Measurements from ENCODE around the gene KIF6. TPM values are rescaled to one million over a fixed set of nuclear protein-coding genes. Genes with fewer than 3 reads are reported as not detected.

The KIF6 gene
- total RNA-seq, 1 donor from 2014 or later: 2.0 TPM

- FAIRE-seq (no peak), DNase-seq (ENCODE audit: low read depth) (no peak)
- TF ChIP-seq EZH2 (IDR thresholded peaks at IDR 0.05; ENCODE audit: insufficient read depth, low read length): no peak
- Histone ChIP-seq H3K27ac (ENCODE audit: low read depth, low read length) (no peak overlapping the region), H3K9me3 (ENCODE audit: insufficient read depth, low read depth, low read length) (no peaks in the 10 kb centered on the region), H2AFZ (ENCODE audit: low read depth, low read length) (no peak overlapping the region), H3K36me3 (ENCODE audit: insufficient read depth, low read length) (no peaks in the 10 kb centered on the region), H3K27me3 (ENCODE audit: insufficient read depth, low read length) (no peaks in the 10 kb centered on the region), H3K4me3 (ENCODE audit: insufficient read depth, low read depth, low read length) (no peak overlapping the region), H3K4me1 (ENCODE audit: insufficient read depth, low read length) (peaks cover 9% of the 10 kb centered on the region), H3K4me2 (ENCODE audit: low read length) (no peak overlapping the region), H3K79me2 (ENCODE audit: insufficient read depth, low read length) (no peaks in the 10 kb centered on the region), H4K20me1 (ENCODE audit: insufficient read depth, low read length) (no peaks in the 10 kb centered on the region), H3K9ac (ENCODE audit: low read length) (no peak overlapping the region)
- Mint-ChIP-seq H3K4me1 (ENCODE audit: low read depth, unreplicated experiment) (peaks cover 12% of the 10 kb centered on the region), H3K27me3 (ENCODE audit: low read depth, unreplicated experiment) (peaks cover 5% of the 10 kb centered on the region), H3K9me3 (ENCODE audit: unreplicated experiment) (no peaks in the 10 kb centered on the region), H3K27ac (ENCODE audit: unreplicated experiment) (no peak overlapping the region), H3K4me3 (ENCODE audit: unreplicated experiment) (no peak overlapping the region), H3K36me3 (ENCODE audit: low read depth, unreplicated experiment) (no peaks in the 10 kb centered on the region)
Observed at GRCh38 chr6:39558079-39558478, 167.1 kb downstream of the KIF6 start.

- H3K4me3 Mint-ChIP-seq (ENCODE audit: unreplicated experiment): no peak overlapping the region
- no peaks in the 10 kb centered on the region for H3K36me3 ChIP-seq (ENCODE audit: insufficient read depth, low read length)
- H3K4me2 ChIP-seq (ENCODE audit: low read length): no peak overlapping the region
- H3K4me3 ChIP-seq (ENCODE audit: insufficient read depth, low read depth, low read length): no peak overlapping the region
- no peaks in the 10 kb centered on the region for H3K9me3 ChIP-seq (ENCODE audit: insufficient read depth, low read depth, low read length)
- no peak for DNase-seq (ENCODE audit: low read depth)
- no peak overlapping the region for H2AFZ ChIP-seq (ENCODE audit: low read depth, low read length)
- H3K27me3 Mint-ChIP-seq (ENCODE audit: low read depth, unreplicated experiment): peaks cover 5% of the 10 kb centered on the region
- peaks cover 9% of the 10 kb centered on the region for H3K4me1 ChIP-seq (ENCODE audit: insufficient read depth, low read length)
- H3K27ac ChIP-seq (ENCODE audit: low read depth, low read length): no peak overlapping the region
- H3K4me1 Mint-ChIP-seq (ENCODE audit: low read depth, unreplicated experiment): peaks cover 17% of the 10 kb centered on the region
- no peak for FAIRE-seq
- H3K36me3 Mint-ChIP-seq (ENCODE audit: low read depth, unreplicated experiment): no peaks in the 10 kb centered on the region
- H3K9ac ChIP-seq (ENCODE audit: low read length): no peak overlapping the region
- H4K20me1 ChIP-seq (ENCODE audit: insufficient read depth, low read length): no peaks in the 10 kb centered on the region
- no peaks in the 10 kb centered on the region for H3K79me2 ChIP-seq (ENCODE audit: insufficient read depth, low read length)
- no peak for TF ChIP-seq EZH2 (IDR thresholded peaks at IDR 0.05; ENCODE audit: insufficient read depth, low read length)
- TF ChIP-seq, protein P1, sequence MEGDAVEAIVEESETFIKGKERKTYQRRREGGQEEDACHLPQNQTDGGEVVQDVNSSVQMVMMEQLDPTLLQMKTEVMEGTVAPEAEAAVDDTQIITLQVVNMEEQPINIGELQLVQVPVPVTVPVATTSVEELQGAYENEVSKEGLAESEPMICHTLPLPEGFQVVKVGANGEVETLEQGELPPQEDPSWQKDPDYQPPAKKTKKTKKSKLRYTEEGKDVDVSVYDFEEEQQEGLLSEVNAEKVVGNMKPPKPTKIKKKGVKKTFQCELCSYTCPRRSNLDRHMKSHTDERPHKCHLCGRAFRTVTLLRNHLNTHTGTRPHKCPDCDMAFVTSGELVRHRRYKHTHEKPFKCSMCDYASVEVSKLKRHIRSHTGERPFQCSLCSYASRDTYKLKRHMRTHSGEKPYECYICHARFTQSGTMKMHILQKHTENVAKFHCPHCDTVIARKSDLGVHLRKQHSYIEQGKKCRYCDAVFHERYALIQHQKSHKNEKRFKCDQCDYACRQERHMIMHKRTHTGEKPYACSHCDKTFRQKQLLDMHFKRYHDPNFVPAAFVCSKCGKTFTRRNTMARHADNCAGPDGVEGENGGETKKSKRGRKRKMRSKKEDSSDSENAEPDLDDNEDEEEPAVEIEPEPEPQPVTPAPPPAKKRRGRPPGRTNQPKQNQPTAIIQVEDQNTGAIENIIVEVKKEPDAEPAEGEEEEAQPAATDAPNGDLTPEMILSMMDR (IDR thresholded peaks at IDR 0.05; ENCODE audit: insufficient read depth, low read depth, low read length): no peak
- H3K27me3 ChIP-seq (ENCODE audit: insufficient read depth, low read length): no peaks in the 10 kb centered on the region
- no peaks in the 10 kb centered on the region for H3K9me3 Mint-ChIP-seq (ENCODE audit: unreplicated experiment)
- no peak overlapping the region for H3K27ac Mint-ChIP-seq (ENCODE audit: unreplicated experiment)
Observed at GRCh38 chr6:39555136-39555535, 170.1 kb downstream of the KIF6 start.

GRCh38 chr6:39553860-39554802 is 171.1 kb downstream of the KIF6 start:
- Histone ChIP-seq H3K79me2 (ENCODE audit: insufficient read depth, low read length) (no peaks in the 10 kb centered on the region), H3K4me1 (ENCODE audit: insufficient read depth, low read length) (peaks cover 9% of the 10 kb centered on the region), H2AFZ (ENCODE audit: low read depth, low read length) (no peak overlapping the region), H4K20me1 (ENCODE audit: insufficient read depth, low read length) (no peaks in the 10 kb centered on the region), H3K9ac (ENCODE audit: low read length) (no peak overlapping the region), H3K4me2 (ENCODE audit: low read length) (peak overlapping the region; percentile 32), H3K4me3 (ENCODE audit: insufficient read depth, low read depth, low read length) (no peak overlapping the region), H3K9me3 (ENCODE audit: insufficient read depth, low read depth, low read length) (no peaks in the 10 kb centered on the region), H3K27ac (ENCODE audit: low read depth, low read length) (peak overlapping the region; percentile 39), H3K27me3 (ENCODE audit: insufficient read depth, low read length) (no peaks in the 10 kb centered on the region), H3K36me3 (ENCODE audit: insufficient read depth, low read length) (no peaks in the 10 kb centered on the region)
- no peak for TF ChIP-seq EZH2 (IDR thresholded peaks at IDR 0.05; ENCODE audit: insufficient read depth, low read length)
- TF ChIP-seq, protein P1 (IDR thresholded peaks at IDR 0.05; ENCODE audit: insufficient read depth, low read depth, low read length): no peak
- H3K27me3 Mint-ChIP-seq (ENCODE audit: low read depth, unreplicated experiment): peaks cover 5% of the 10 kb centered on the region
- peaks cover 17% of the 10 kb centered on the region for H3K4me1 Mint-ChIP-seq (ENCODE audit: low read depth, unreplicated experiment)
- no peak overlapping the region for H3K27ac Mint-ChIP-seq (ENCODE audit: unreplicated experiment)
- H3K36me3 Mint-ChIP-seq (ENCODE audit: low read depth, unreplicated experiment): no peaks in the 10 kb centered on the region
- FAIRE-seq (no peak), DNase-seq (ENCODE audit: low read depth) (peak; percentile 6)
- H3K4me3 Mint-ChIP-seq (ENCODE audit: unreplicated experiment): no peak overlapping the region
- H3K9me3 Mint-ChIP-seq (ENCODE audit: unreplicated experiment): no peaks in the 10 kb centered on the region
